ENCODE results near the gene PDZRN3.

PDZRN3 gene

DNA sequence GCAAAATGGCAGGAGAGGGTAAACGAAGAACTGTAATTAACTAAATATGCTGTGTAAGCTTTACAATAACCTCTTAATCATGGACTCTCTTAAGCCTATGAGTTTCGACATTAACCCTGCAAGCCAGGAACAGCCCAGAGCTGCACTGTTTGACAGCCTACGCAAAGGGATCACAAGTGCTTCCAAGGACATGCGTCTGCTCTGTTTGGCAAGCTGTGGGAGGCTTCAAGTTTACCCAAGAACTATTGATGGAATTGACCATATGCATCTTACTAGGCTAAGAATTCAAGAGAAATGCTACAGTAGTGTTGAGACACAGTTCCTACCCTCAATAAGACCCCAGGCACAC, 66.0 kb downstream of the PDZRN3 start:
- no peak for DNase-seq (ENCODE audit: low read depth, low spot score)

DNA sequence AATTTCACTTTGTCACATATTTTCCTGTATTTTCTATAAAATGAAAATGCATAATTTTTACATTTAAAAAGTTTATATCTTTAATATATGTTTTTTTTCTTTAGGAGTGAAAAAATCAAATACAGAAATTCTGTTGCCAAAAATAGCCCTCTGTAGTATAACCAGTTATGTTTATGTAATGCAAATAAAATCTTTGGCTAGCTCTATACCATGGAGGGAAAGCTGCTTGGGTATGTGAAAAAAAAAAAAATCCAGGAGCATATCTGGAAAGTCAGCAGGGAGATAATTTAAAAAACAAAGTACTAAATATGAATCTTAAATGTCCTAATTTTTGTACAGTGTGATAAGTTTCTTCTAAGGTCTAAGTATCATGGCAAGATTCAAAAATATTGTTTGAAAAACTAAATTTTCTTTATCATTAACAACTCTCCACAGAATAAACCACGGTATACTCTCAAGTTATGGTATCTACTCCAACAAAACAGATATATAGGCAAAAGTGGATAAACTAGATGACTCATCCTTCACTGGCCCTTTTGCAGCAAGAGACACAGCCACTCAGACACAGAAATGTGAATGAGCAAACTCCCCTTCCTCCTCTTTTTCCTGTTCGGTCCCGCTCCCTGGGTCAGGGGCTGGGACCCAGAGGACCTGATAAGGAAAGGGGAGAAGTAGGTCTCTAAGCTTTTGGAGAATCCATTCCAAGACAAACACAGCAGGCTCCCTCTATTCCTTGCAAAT, 66.6 kb downstream of the PDZRN3 start:
- no peak for DNase-seq (ENCODE audit: low read depth, low spot score)

- no peak for DNase-seq (ENCODE audit: low read depth, low spot score)
Observed at GRCh38 chr3:73556520-73557372, 68.0 kb downstream of the PDZRN3 start.

GRCh38 chr3:73555076-73555475, 69.7 kb downstream of the PDZRN3 start:
- DNase-seq (ENCODE audit: low read depth, low spot score), result no peak

- DNase-seq (ENCODE audit: low read depth, low spot score), result no peak
Observed at GRCh38 chr3:73552700-73553099, 72.0 kb downstream of the PDZRN3 start.

GRCh38 chr3:73550032-73550431, 74.7 kb downstream of the PDZRN3 start:
- DNase-seq (ENCODE audit: low read depth, low spot score), result no peak

DNA sequence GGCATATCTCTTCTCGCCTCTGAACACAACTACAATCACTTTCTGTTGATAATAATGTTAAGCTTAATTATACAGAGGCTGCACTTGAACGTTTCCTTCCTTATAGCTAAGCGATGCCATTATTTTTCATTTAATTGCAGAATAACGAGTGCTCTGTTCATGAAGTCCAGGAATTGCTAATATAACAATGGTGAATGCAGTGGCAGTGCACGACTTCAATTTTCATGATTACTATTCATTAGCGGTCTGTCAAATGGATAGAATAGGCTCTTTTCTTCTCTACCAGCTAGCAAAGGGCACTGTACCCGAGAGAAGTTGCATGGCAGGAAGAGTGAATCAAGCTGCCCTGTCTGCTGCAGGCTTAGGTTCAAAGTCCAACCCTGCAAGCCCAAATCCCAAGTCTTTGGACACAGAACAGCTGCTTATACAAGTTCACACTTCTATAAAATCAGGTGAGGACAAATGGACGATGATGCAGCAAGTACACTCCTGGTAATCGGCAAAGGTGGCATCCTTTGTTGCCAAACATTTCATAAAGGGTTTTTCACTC, 75.6 kb downstream of the PDZRN3 start:
- DNase-seq (ENCODE audit: low read depth, low spot score), result no peak

DNA sequence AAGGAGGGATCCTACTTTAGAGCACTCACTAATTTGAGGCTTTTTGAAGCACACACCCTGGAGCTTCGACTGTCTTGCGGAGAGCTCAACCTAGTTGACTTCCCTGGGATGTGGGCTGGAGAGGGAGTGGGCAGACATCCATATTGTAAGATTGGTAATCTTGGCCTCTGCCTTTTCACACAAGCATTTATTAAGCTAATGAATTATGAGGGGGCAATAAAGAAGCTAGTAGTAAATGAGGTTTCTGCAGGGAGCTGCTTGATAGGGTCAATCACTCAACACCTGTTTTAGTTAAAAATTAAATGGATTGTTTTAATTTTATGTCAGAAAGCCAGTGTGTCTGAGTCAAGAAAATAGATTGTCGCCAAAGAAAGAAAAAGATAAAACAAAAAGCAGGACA, 76.3 kb downstream of the PDZRN3 start:
- DNase-seq (ENCODE audit: low read depth, low spot score), result no peak

- DNase-seq (ENCODE audit: low read depth, low spot score), result peak; percentile 13
Observed at GRCh38 chr3:73547427-73548248, 77.1 kb downstream of the PDZRN3 start.

DNA sequence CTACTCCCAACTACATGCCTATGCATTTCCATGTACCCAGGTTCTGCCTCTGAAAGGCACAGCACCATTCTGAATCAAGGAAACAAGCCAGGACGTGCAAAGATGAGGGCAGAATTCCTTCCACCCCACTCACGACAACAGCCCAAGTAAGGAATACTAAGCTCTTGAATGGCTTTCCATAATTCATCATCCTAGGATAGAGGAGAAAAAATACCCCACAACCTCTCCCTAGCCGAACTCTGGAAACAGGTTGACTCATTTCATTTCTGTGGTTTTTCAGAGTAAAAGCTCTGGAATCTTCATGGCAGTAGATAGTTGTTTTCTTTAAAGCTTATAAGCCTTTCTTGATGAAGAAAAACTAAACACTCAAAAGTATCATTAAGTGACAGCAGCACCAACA, 77.8 kb downstream of the PDZRN3 start:
- DNase-seq (ENCODE audit: low read depth, low spot score), result no peak

DNA sequence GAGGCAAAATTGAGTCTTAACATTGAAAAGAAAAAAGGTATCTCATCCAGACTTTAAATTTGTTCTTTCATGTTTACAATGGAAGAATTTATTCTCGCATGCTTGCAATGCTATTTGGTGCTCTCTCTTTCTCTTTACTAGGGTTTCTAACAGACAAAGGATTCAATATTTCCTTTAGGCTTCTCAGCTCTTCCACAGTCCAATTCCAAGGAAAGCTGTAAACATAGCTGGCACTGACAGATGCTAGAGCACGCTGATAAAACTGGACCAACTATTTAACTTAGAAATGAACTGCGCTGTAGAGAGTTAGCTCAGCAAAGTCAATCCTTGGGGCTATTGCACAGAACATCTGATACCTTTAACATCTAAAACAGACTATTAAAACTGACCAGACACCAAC, 81.3 kb downstream of the PDZRN3 start:
- DNase-seq (ENCODE audit: low read depth, low spot score), result no peak

DNA sequence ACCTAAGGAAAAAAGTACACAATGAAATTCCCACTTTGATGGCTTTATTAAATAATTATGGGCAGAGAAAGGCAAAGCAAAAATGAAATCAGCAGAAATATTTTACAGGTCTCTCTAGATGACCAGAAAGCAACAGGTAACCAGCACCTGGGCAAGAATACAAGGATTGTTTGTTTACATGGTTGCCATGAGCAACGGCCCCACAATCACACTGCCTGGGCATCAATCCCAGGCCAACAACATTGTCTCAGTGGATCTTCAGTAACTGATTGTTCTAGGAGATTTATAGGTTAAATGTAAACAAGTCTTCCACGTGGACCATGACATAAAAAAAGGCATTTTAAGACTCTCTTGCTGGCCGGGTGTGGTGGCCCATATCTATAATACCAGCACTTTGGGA, 82.6 kb downstream of the PDZRN3 start:
- no peak for DNase-seq (ENCODE audit: low read depth, low spot score)

DNA sequence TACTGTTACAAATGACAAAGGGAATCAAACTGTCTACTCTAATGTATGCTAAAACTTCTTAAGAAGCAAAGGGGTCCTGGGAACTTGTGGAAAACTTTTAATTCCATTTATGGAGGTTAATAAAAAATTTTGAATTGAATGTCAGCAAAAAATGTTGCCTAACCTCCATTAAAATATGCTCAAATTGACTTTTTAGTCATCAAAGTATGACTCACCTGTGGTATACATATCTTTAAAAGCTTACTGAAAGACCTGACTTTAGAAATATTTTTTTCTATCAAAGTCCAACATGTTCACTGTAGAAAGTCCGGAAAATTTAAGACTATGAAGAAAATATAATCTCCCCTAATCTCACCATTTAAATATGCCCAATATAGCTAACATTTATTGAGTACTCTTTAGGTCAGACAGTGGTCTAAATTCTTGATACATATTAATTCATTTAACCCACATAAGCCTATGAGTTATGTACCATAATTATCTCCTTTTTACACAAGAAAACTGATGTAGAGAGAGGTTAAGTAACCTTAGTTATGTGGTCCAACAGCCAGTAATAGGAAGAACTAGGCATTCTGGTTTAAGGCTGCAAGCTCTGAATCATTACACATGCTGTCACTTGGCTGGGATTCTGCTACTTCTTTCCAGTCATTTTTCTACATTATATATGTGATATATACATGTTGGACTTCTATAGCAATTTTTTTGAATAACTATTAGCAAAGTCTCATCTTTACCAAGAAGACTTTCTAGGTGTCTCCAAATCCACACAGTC, 83.6 kb downstream of the PDZRN3 start:
- DNase-seq (ENCODE audit: low read depth, low spot score), result no peak

DNA sequence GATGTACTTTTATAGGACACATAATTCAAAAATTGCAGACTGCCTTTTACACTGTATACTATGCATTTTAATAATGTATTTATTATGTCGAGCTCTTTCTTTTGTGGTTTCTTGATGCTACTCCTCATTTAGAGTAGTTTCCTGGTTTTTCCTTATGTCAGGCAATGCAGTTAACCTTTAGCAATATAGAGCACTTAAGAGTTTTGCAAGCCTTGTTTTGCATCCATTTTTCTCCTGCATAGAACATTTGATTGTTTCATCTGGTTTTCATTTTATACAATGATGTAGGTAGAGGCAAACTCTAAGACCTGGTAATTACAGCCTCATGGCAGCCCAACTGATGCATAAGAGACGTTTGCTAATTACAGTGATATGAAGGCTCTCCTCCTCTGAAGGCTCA, 86.3 kb downstream of the PDZRN3 start:
- DNase-seq (ENCODE audit: low read depth, low spot score), result no peak

- no peak for DNase-seq (ENCODE audit: low read depth, low spot score)
Observed at GRCh38 chr3:73536952-73537351, 87.8 kb downstream of the PDZRN3 start.

GRCh38 chr3:73536336-73536895, 88.3 kb downstream of the PDZRN3 start:
- DNase-seq (ENCODE audit: low read depth, low spot score), result no peak

- DNase-seq (ENCODE audit: low read depth, low spot score), result no peak
Observed at GRCh38 chr3:73535931-73536330, 88.8 kb downstream of the PDZRN3 start.

DNA sequence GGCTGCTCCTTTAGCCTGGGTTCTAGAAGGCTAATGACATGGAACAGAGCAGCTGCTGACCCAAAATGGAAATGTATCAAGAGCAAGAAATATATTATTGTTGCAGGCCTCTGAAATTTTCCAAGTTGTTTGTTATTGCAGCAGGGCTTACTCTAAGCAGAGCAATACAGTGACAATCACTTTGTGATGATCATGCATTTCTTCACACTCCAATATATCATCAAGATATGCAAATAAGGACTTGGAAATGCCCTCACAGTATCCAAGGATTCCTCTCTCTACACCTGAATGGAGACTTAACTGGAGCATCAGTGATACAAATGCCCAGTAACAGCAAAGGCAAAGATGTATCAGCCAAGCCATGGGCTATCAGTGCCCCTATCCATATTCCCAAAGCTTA, 89.6 kb downstream of the PDZRN3 start:
- no peak for DNase-seq (ENCODE audit: low read depth, low spot score)

DNA sequence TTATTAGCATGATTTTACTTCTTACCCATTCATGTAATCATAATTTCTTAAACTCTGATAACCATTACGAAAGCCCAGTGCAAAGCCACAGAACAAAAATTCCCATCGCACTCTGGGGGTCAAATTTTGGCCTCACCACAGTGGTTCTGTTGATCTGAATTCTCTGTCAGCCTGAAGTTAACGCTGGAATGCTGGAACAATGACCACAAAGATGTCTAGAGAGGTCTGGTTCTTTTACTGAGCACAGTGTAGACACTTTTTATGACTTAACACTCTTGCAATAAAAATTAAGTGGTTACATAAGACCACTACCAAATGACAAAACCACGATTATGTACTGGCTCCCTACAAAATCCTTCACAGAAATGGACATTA, 94.7 kb downstream of the PDZRN3 start:
- no peak for DNase-seq (ENCODE audit: low read depth, low spot score)

- no peak for DNase-seq (ENCODE audit: low read depth, low spot score)
Observed at GRCh38 chr3:73529308-73530021, 95.3 kb downstream of the PDZRN3 start.

Measured in brain pericyte (primary cell).